Measurements from ENCODE around the gene TMIE.
A peak's percentile ranks its signal among the peaks of the same experiment; 100 is the strongest.
"Not testable (repeated sequence)": the region's sequence is repeated elsewhere in the genome, so short reads cannot be mapped to it uniquely, and the experiment has no call there.

TMIE gene

GRCh38 chr3:46703013-46703520, 1.9 kb downstream of the TMIE start:
- no peak for TF ChIP-seq CTCF (IDR thresholded peaks at IDR 0.05; ENCODE audit: low read depth, low read length, missing control alignments)

GRCh38 chr3:46704346-46704745, 3.2 kb downstream of the TMIE start:
- not testable (repeated sequence) for DNase-seq (ENCODE audit: extremely low read depth, low read depth)

More at GRCh38 chr3:46703013-46703520, 1.9 kb downstream of the TMIE start:
- DNase-seq (ENCODE audit: extremely low read depth, low read depth), result no peak
- H3K4me3 ChIP-seq (replicated peaks; ENCODE audit: low read depth, low read length), result no peak overlapping the region

GRCh38 chr3:46705022-46705530, 3.9 kb downstream of the TMIE start:
- peak; percentile 96 for TF ChIP-seq CTCF (IDR thresholded peaks at IDR 0.05; ENCODE audit: low read depth, low read length, missing control alignments)
- no peak overlapping the region for H3K4me3 ChIP-seq (replicated peaks; ENCODE audit: low read depth, low read length)
- peak; percentile 45 for DNase-seq (ENCODE audit: extremely low read depth, low read depth)

More at GRCh38 chr3:46704346-46704745, 3.2 kb downstream of the TMIE start:
- not testable (repeated sequence) for H3K4me3 ChIP-seq (replicated peaks; ENCODE audit: low read depth, low read length)

GRCh38 chr3:46705751-46706552, 4.8 kb downstream of the TMIE start:
- peak; percentile 14 for TF ChIP-seq CTCF (IDR thresholded peaks at IDR 0.05; ENCODE audit: low read depth, low read length, missing control alignments)
- peak; percentile 78 for DNase-seq (ENCODE audit: extremely low read depth, low read depth)
- H3K4me3 ChIP-seq (replicated peaks; ENCODE audit: low read depth, low read length), result no peak overlapping the region

GRCh38 chr3:46706771-46707582, 5.8 kb downstream of the TMIE start:
- no peak for TF ChIP-seq CTCF (IDR thresholded peaks at IDR 0.05; ENCODE audit: low read depth, low read length, missing control alignments)
- H3K4me3 ChIP-seq (replicated peaks; ENCODE audit: low read depth, low read length), result no peak overlapping the region
- no peak for DNase-seq (ENCODE audit: extremely low read depth, low read depth)

- H3K4me3 ChIP-seq (replicated peaks; ENCODE audit: low read depth, low read length), result no peak overlapping the region
- no peak for TF ChIP-seq CTCF (IDR thresholded peaks at IDR 0.05; ENCODE audit: low read depth, low read length, missing control alignments)
- no peak for DNase-seq (ENCODE audit: extremely low read depth, low read depth)
Measured at GRCh38 chr3:46707601-46708011, 6.4 kb downstream of the TMIE start.

Measured in HFF-Myc (cell line).